Measurements from ENCODE around the gene POLR2I. TPM values are rescaled to one million over a fixed set of nuclear protein-coding genes. Genes with fewer than 3 reads are reported as not detected.

Gene POLR2I
- polyA plus RNA-seq, 1 donor from 2014 or later: 159 TPM

- Histone ChIP-seq H2AFZ (ENCODE audit: low read depth, low read length) (peak within 1 kb of the TSS; percentile 40), H4K20me1 (ENCODE audit: insufficient read depth) (no peaks in the 10 kb centered on the region), H3K9me3 (ENCODE audit: low read length) (no peaks in the 10 kb centered on the region), H3K4me2 (ENCODE audit: low read length) (peak within 1 kb of the TSS; percentile 76), H3K9ac (ENCODE audit: low read length) (peak within 1 kb of the TSS; percentile 83), H3K36me3 (ENCODE audit: insufficient read depth, low read length) (no peaks in the 10 kb centered on the region), H3K27ac (ENCODE audit: low read length) (peak within 1 kb of the TSS; percentile 82), H3K79me2 (replicated peaks; ENCODE audit: insufficient read depth, low read length) (peaks cover 18% of the 10 kb centered on the region), H3F3A (ENCODE audit: insufficient read depth, low read length, poor library complexity, severe bottlenecking) (no peaks in the 10 kb centered on the region), H3K9me2 (ENCODE audit: insufficient read depth, low read length) (no peaks in the 10 kb centered on the region), H3K27me3 (ENCODE audit: insufficient read depth, low read depth, low read length) (no peaks in the 10 kb centered on the region), H3K4me3 (ENCODE audit: low read length) (peak within 1 kb of the TSS; percentile 97)
- TF ChIP-seq TAF1 (IDR thresholded peaks at IDR 0.05; ENCODE audit: low read depth) (peak; percentile 94), POLR2AphosphoS5 (IDR thresholded peaks at IDR 0.05) (peak; percentile 93), EZH2 (IDR thresholded peaks at IDR 0.05; ENCODE audit: borderline replicate concordance, insufficient read depth, low read length, poor library complexity, severe bottlenecking) (no peak)
Observed at GRCh38 chr19:36115453-36116343, 1.0 kb upstream of the POLR2I start, which contains the start of gene TBCB. Gene TBCB, plus strand, starts transcription at chr19:36115468. Its CDS starts 93 bp downstream, at chr19:36115561.

- Histone ChIP-seq H3K4me3 (ENCODE audit: low read length) (peak overlapping the region; percentile 97), H3K27ac (ENCODE audit: low read length) (peak overlapping the region; percentile 82), H3K36me3 (ENCODE audit: insufficient read depth, low read length) (no peaks in the 10 kb centered on the region), H3F3A (ENCODE audit: insufficient read depth, low read length, poor library complexity, severe bottlenecking) (no peaks in the 10 kb centered on the region), H3K27me3 (ENCODE audit: insufficient read depth, low read depth, low read length) (no peaks in the 10 kb centered on the region), H3K9ac (ENCODE audit: low read length) (peak overlapping the region; percentile 80), H3K9me3 (ENCODE audit: low read length) (no peaks in the 10 kb centered on the region), H3K4me2 (ENCODE audit: low read length) (peak overlapping the region; percentile 65), H2AFZ (ENCODE audit: low read depth, low read length) (peak overlapping the region; percentile 1), H4K20me1 (ENCODE audit: insufficient read depth) (no peaks in the 10 kb centered on the region), H3K79me2 (replicated peaks; ENCODE audit: insufficient read depth, low read length) (peaks cover 18% of the 10 kb centered on the region), H3K9me2 (ENCODE audit: insufficient read depth, low read length) (no peaks in the 10 kb centered on the region)
- TF ChIP-seq SMC3 (conservative IDR thresholded peaks at IDR 0.05; ENCODE audit: poor library complexity): no peak
- no peak for TF ChIP-seq POLR2AphosphoS5 (IDR thresholded peaks at IDR 0.05)
- TF ChIP-seq EZH2 (IDR thresholded peaks at IDR 0.05; ENCODE audit: borderline replicate concordance, insufficient read depth, low read length, poor library complexity, severe bottlenecking): no peak
- no peak for TF ChIP-seq MXI1 (conservative IDR thresholded peaks at IDR 0.05; ENCODE audit: poor library complexity, severe bottlenecking)
- no peak for TF ChIP-seq CTCF (IDR thresholded peaks at IDR 0.05; ENCODE audit: poor library complexity, severe bottlenecking)
- TF ChIP-seq RAD21 (conservative IDR thresholded peaks at IDR 0.05): no peak
- no peak for TF ChIP-seq REST (IDR thresholded peaks at IDR 0.05; ENCODE audit: borderline replicate concordance)
- TF ChIP-seq EP300 (conservative IDR thresholded peaks at IDR 0.05; ENCODE audit: poor library complexity, severe bottlenecking): no peak
- no peak for TF ChIP-seq TAF1 (IDR thresholded peaks at IDR 0.05; ENCODE audit: low read depth)
Observed at GRCh38 chr19:36113894-36114720, 568 bp downstream of the POLR2I start.

Data from neural cell (in vitro differentiated cells).